Transverse colon (tissue), 4 donors: ENCODE results near the gene PIK3C2A. TPM values are rescaled to one million over a fixed set of nuclear protein-coding genes. Genes with fewer than 3 reads are reported as not detected.
A peak's percentile ranks its signal among the peaks of the same experiment; 100 is the strongest.

Experiments used
- DNase-seq: peaks from one replicate; pipeline ENCODE4 v3.0.0-alpha.2; 2019
- H3K27ac ChIP-seq, 4 donors: fragments of 200-600 bp; sonication (generic); 2 replicates each; pipeline ENCODE4 v1.5.1; 2016 to 2018; ENCODE audit warnings: inconsistent platforms in 4 of 4
- H3K27me3 ChIP-seq: fragments of 200-600 bp; sonication (generic); 2 replicates; pipeline ENCODE4 v1.5.1; 2017; ENCODE audit warnings: inconsistent platforms
- H3K36me3 ChIP-seq, 4 donors: fragments of 200-600 bp; sonication (generic); 2 replicates each; pipeline ENCODE4 v1.5.1; 2017 to 2019; ENCODE audit warnings: inconsistent platforms in 4 of 4
- H3K4me1 ChIP-seq, 4 donors: fragments of 200-600 bp; sonication (generic); 2 replicates each; pipeline ENCODE4 v1.5.1; 2017 to 2020; ENCODE audit warnings: inconsistent platforms in 4 of 4
- H3K4me3 ChIP-seq, 4 donors: fragments of 200-600 bp; sonication (generic); 1 replicate in 1 of 4; 2 replicates in 3 of 4; pipeline versions ENCODE4 v1.5.1 to v1.6.1; 2017 to 2019; ENCODE audit warnings: inconsistent platforms in 4 of 4
- H3K9me3 ChIP-seq, 2 donors: fragments of 200-600 bp; sonication (generic); 2 replicates each; pipeline ENCODE4 v1.5.1; 2017 to 2019; ENCODE audit warnings: inconsistent platforms in 2 of 2
- EP300 ChIP-seq: sonication (generic); formaldehyde crosslinking; IDR thresholded peaks from one replicate; pipeline ENCODE4 v1.6.1; 2017; ENCODE audit warnings: antibody characterized with exemption, low read depth
- POLR2A ChIP-seq: fragments of 450-650 bp; IDR thresholded peaks from one replicate; pipeline ENCODE4 v1.6.1; 2016; ENCODE audit warnings: antibody characterized with exemption, mild to moderate bottlenecking, moderate library complexity
- POLR2AphosphoS5 ChIP-seq, 3 donors: sonication (generic); formaldehyde crosslinking; IDR thresholded peaks; one replicate each; pipeline ENCODE4 v1.6.1; 2016; ENCODE audit warnings: antibody characterized with exemption in 3 of 3
- WGBS, 2 donors: methylation state at CpG; one replicate each; pipeline ENCODE4 v1.1.5; 2018; ENCODE audit warnings: low coverage in 1 of 2; 5-methylcytosine and 5-hydroxymethylcytosine counted together
- in situ Hi-C, 4 donors: fragments of 200-750 bp; cut with MboI; loops; one replicate each; pipeline versions ENCODE4 v1.15.0 to v1.15.1; 2017; ENCODE audit warnings: low sequenced_read_pairs in 3 of 4, low pct_ligation_motif_present in 1 of 4, low pct_unique_long_range_greater_than_20kb in 1 of 4
- intact Hi-C: fragments of 100-400 bp; cut with DNase I; formaldehyde crosslinking; loops from one replicate; pipeline ENCODE4 v1.15.1; 2023; ENCODE audit warnings: low total_unique reads
- total RNA-seq, 4 donors: library from RNA; depleted of rRNA; stranded (reverse); fragments of >200 nt; gene quantifications; one replicate each; pipeline ENCODE4 v1.1.0, GENCODE V29; 2016
- TF ChIP-seq, protein P1 (sequence below), 5 experiments: fragments of 200-600 bp in 3 of 5; fragments of 450-650 bp in 2 of 5; sonication (generic) in 3 of 5; IDR thresholded peaks; 1 replicate in 2 of 5; 2 replicates in 3 of 5; pipeline ENCODE4 v1.5.1; 2016 to 2017; ENCODE audit warnings: antibody characterized with exemption in 5 of 5, inconsistent platforms in 3 of 5, mild to moderate bottlenecking in 2 of 5, moderate library complexity in 1 of 5

PIK3C2A gene
- total RNA-seq, 4 donors from 2014 or later, result 16.1 to 225 (median 47.8) TPM

DNA sequence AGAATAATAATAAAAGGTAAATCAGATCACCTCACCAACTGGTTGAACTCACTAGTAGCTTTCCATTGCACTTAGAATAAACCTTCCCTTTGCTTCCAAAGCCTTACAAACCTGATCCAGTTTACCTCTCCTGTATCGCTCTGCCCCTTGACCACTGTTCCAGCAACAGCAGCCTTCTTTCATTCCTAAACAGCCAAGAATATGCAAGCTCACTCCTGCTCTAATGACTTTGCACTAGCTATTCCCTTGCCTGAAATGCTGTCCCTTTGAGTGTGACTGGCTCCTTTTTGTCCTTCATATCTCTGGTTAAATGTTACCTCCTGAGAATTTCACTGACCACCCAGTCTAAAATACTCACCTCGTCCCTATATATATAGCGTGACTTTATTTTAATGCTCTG, 9.6 kb upstream of the PIK3C2A start:
- 90 to 95% methylated on average over 3 of the region's 3 CpGs for WGBS, 2 donors
- no peak for DNase-seq
- Histone ChIP-seq H3K4me3 (no peak overlapping the region), H3K9me3 (no peaks in the 10 kb centered on the region), H3K4me1 (no peaks in the 10 kb centered on the region), H3K27me3 (no peaks in the 10 kb centered on the region), H3K27ac (no peak overlapping the region), H3K36me3 (no peaks in the 10 kb centered on the region)
- TF ChIP-seq POLR2AphosphoS5 (IDR thresholded peaks at IDR 0.05), result no peak
- TF ChIP-seq POLR2A, result no peak
- no peak for TF ChIP-seq EP300
- intact Hi-C loops (no loop called here), in situ Hi-C loops (no loop called here)

DNA sequence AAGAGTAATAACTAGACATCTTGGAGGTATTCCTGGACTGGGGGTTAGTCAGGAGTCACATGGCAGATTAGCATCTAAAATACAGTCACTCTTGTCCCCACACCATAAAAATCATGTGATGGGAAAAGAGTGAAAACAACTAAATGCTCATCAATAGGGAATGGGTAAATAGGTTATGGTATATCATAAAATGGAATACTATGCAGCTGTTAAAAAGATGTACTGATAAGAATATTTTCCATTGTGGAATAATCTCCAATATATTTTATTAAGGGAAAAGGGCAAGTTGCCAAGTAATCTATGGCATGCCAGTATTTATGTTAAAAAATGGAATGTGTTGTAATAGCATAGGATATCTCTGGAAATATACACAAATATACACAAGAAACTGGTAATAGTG, 6.6 kb upstream of the PIK3C2A start:
- DNase-seq, result no peak
- intact Hi-C loops, result no loop called here
- H3K27me3 ChIP-seq, result no peaks in the 10 kb centered on the region
- no peaks in the 10 kb centered on the region for H3K36me3 ChIP-seq
- H3K9me3 ChIP-seq, result no peaks in the 10 kb centered on the region
- H3K4me3 ChIP-seq, result no peak overlapping the region
- peaks cover 0 to 6% (median 2%) of the 10 kb centered on the region in 4 donors for H3K4me1 ChIP-seq
- H3K27ac ChIP-seq, result no peak overlapping the region
- TF ChIP-seq POLR2A, result no peak
- TF ChIP-seq, protein P1, sequence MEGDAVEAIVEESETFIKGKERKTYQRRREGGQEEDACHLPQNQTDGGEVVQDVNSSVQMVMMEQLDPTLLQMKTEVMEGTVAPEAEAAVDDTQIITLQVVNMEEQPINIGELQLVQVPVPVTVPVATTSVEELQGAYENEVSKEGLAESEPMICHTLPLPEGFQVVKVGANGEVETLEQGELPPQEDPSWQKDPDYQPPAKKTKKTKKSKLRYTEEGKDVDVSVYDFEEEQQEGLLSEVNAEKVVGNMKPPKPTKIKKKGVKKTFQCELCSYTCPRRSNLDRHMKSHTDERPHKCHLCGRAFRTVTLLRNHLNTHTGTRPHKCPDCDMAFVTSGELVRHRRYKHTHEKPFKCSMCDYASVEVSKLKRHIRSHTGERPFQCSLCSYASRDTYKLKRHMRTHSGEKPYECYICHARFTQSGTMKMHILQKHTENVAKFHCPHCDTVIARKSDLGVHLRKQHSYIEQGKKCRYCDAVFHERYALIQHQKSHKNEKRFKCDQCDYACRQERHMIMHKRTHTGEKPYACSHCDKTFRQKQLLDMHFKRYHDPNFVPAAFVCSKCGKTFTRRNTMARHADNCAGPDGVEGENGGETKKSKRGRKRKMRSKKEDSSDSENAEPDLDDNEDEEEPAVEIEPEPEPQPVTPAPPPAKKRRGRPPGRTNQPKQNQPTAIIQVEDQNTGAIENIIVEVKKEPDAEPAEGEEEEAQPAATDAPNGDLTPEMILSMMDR (IDR thresholded peaks at IDR 0.05), result no peak
- TF ChIP-seq POLR2AphosphoS5 (IDR thresholded peaks at IDR 0.05), result no peak
- TF ChIP-seq EP300, result no peak
- in situ Hi-C loops, result no loop called here

DNA sequence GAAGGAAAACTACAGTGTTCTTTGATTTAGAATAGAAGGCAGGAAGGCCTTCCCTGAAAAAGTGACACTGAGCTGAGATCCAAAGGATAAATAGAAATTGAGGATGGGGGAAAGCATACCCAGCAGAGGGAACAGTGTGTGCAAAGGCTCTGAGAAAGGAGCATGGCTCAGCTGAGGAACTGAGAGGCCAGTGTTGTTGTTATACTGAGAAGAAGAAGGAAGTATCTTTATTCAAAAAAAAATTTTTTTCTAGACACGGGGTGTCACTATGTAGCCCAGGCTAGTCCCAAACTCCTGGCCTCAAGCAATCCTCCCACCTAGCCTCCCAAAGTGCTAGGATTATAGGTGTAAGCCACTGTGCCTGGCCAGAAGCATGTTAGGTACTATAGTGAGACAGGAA, 3.5 kb upstream of the PIK3C2A start:
- intact Hi-C loops, result no loop called here
- H3K36me3 ChIP-seq, result no peaks in the 10 kb centered on the region
- no peak overlapping the region for H3K4me3 ChIP-seq
- peaks cover 0 to 25% (median 23%) of the 10 kb centered on the region in 4 donors for H3K4me1 ChIP-seq
- in situ Hi-C loops, result no loop called here
- TF ChIP-seq POLR2A, result no peak
- no peak for TF ChIP-seq POLR2AphosphoS5 (IDR thresholded peaks at IDR 0.05)
- TF ChIP-seq, protein P1 (IDR thresholded peaks at IDR 0.05), result no peak
- no peak for TF ChIP-seq EP300
- H3K9me3 ChIP-seq, result no peaks in the 10 kb centered on the region
- H3K27ac ChIP-seq, result no peak overlapping the region
- DNase-seq, result no peak
- H3K27me3 ChIP-seq, result no peaks in the 10 kb centered on the region
- 73% methylated on average over 1 of the region's 1 CpG; no CpG with 5 or more reads in 1 of the 2 donors for WGBS, 2 donors

DNA sequence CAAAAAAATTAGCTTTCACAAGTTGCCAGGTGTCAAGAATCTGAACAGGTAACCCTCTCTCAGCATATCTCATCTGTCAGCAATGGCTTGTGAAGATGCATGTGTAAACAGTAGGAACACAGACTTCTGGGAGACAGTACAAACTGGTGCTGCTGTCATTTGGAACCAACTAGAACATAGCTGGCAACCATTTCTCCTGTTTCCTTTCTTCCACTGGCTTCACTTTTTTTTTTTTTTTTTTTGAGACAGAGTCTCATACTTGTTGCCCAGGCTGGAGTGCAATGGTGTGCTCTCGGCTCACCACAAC, 2.1 kb upstream of the PIK3C2A start:
- Histone ChIP-seq H3K36me3 (no peaks in the 10 kb centered on the region), H3K27me3 (no peaks in the 10 kb centered on the region), H3K4me3 (no peak overlapping the region), H3K27ac (peak overlapping the region; percentile 94 to 96 (median 95)), H3K4me1 (peaks cover 0 to 32% (median 26%) of the 10 kb centered on the region in 4 donors), H3K9me3 (no peaks in the 10 kb centered on the region)
- no peak for TF ChIP-seq POLR2AphosphoS5 (IDR thresholded peaks at IDR 0.05)
- no peak for TF ChIP-seq POLR2A
- no peak for TF ChIP-seq EP300
- TF ChIP-seq, protein P1 (IDR thresholded peaks at IDR 0.05), result no peak
- in situ Hi-C loops, result no loop called here
- intact Hi-C loops, result no loop called here
- 100% methylated on average over 1 of the region's 1 CpG; no CpG with 5 or more reads in 1 of the 2 donors for WGBS, 2 donors
- no peak for DNase-seq
